Stimulated activated CD8-positive, alpha-beta memory T cell treated with anti-CD3 and anti-CD28 coated beads, Interleukin-4, amount 100 ng/mL, for 1 hour (primary cell): ENCODE measurements around the gene AKR7A2.

Experiments
- DNase-seq, 2 donors: peaks; one replicate each; pipeline ENCODE4 v3.0.0-alpha.2; 2020; ENCODE audit warnings: low read depth in 2 of 2, low spot score in 1 of 2

Gene AKR7A2

DNA sequence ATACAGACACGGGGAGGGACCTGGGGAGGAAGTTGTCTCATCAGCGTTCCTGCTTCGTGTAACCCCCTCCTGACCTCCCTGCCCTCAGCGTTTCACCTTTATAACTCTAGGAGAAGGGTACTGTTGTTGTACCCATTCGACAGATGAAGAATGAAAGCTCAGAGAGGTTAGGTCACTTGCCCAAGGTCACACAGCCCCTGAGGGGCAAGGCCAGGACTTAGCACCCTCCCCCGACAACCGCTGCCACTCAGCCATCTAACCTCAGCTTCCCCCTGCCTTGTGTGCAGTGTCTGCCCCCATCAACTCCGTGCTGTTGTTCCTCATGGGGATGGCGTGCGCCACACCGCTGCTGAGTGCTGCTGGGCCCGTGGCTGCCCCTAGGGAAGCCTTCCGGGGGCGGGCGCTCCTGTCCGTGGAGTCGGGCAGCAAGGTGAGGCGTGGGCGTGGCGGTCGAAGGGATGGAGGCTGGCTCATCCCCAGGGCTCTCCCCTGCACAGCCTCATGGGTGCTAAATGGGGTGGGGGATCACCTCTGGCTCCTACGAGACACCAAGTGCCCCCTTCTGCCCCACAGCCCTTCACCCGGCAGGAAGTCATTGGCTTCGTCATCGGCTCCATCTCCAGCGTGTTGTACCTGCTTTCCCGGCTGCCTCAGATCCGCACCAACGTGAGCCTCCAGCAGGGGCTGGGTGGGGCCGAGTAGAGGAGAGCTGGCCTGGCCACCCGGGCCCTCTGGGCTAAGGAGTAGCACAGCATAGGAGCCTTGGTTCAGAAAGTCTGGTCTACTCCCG lies 14.2 kb upstream of the AKR7A2 start:
- DNase-seq = no peak

DNA sequence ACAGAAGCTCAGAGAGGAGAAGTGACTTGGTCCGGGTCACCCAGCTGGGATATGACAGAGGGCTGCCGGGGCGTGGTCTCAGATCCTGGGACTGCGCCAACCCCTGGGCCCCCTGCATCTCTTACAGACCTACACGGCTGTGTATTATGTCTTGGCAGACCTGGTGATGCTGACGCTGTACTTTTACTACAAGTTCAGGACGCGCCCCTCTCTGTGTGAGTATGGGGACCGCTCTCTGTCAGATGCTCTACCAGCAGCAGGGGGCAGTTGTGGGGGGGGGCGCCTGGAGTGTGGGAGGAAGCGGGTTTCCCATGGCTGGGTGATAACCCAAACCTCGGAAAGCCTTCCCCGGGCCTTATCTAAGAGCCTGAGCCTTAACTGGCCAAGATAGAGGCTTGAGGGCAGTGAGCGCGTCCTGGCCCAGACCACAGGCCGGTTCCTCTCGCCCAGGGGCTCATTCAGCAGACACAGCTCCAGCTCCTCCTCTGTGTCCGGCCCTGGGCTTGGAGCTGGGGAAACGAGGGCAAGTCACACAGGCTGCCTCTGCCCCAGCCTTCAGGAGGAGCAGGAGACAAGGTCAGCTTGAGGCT lies 13.5 kb upstream of the AKR7A2 start:
- no peak for DNase-seq

DNA sequence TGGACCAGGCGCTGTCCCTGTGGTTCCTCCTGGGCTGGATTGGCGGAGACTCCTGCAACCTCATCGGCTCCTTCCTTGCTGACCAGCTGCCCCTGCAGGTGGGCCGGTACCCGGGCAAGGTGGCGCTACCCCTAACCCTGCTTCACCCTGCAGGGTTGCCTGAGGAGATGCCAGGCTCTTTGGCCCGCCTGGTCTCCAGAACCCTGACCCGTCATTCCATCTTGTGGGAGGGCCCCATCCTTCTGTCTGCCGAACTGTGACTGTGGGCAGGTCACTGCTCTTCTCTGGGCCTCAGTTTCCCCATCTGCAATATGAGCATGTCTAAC lies 12.7 kb upstream of the AKR7A2 start:
- no peak for DNase-seq

DNA sequence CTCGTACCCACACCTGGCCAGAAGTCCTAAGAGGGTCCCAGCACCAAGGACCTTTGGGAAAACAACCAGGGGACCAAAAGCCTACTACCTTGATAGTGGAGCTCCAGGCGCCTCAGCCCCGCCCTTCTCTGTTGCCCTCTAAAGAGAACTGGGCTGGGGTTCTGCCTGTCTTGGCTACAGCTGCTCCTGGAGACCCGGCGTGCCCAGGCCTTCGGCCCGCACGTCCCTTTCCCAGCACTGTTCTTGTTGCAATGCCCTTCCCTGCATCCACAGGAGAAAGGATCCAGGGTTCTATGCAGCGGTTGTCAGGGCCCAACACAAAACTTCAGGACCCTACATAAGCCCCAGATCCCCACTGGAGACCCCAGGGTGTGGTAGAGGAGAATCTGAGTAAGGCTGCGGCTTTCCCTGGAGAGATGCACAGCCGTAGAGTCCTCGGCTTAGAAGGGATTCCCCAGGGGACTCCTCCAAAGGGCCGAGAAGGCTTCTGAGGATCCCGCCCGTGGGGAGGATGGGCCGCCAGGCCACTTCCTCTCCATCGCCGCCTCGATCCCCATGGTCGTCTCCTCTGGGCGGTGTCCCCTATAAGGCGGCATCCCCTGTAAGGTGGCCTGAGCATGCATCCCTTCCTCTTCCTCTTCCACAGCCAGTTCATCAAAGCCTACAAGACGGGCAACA lies 12.2 kb upstream of the AKR7A2 start:
- DNase-seq = no peak

DNA sequence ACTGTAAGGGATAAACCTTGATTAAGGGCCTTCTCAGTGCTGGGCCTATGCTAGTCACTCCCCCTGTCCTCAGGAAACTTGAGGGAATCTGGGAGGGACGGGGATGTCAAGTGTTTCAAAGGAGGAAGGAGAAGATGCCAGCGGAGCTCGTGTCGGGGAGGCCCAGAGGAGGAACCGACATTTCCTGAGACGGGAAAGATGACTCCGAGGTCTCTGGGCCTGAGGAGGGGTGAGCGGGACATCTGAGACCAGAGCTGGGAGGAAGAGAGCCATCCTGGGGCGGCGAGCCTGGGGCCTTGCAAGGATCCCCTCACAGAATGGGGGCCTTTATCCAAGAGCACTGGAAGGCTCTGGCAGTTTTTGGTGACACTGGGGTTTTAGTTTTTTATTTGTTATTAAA lies 10.5 kb upstream of the AKR7A2 start:
- no peak for DNase-seq

DNA sequence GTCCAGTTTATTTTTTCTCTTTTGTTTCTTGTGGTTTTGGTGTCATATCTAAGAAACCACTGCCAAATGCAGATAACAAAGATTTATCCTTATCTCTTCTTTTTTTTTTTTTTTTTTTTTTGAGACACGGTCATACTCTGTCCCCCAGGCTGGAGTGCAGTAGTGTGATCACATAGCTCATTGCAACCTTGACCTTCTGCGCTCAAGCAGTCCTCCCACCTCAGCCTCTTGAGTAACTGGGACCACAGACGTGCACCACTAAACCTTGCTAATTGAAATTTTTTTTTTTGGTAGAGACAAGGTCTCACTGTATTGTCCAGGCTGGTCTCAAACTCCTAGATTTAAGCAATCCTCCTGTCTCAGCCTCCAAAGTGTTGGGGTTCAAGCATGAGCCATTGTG lies 9.1 kb upstream of the AKR7A2 start:
- DNase-seq = no peak

DNA sequence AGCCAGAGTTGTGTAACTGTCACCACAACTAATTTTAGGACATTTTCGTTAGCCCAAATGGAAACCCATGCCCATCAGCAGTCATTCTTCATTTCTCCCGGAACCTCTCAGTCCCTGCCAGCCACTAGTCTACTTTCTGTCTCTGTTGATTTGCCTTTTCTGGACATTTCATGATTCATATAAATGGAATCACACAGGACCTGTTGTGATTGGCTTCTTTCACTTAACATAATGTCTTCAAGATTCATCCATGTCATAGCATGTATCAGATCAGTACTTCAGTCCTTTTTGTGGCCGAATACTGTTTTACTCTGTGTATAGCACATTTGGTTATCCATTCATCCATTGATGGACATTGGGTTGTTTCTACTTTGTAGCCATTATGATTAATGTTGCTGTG lies 7.3 kb upstream of the AKR7A2 start:
- DNase-seq = no peak

DNA sequence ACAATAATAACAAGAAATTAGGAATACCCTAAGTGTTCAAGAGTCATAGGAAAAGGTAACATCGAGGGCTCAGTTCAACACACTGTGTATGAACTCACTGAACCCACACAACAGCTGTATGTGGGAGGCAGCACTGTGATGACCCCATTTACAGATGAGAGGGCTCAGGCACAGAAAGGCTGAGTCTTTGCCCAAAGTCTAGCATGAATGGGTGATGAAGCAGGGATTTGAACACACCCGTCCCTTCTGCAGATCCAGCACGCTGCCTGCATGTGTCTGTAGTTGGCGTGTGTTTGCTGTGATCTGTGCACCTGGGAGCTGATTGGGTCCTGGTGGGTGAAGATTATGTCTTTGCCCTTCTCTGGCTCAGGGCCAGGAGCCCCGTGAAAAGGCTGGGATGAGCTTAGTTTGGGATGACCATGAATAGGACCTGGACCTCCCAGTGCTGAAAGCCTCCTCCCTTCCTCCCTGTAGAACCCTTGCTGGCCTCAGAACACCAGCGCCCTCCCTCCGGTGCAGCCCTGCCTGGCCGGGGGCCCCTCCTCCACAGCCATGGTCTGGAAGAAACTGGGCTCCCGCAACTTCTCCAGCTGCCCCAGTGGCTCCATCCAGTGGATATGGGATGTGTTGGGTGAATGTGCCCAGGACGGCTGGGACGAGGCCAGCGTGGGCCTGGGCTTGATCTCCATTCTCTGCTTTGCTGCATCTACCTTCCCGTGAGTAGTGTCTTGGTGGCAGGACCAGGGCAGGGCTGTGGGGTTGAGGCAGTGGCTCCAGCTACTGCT lies 5.4 kb upstream of the AKR7A2 start:
- no peak for DNase-seq

DNA sequence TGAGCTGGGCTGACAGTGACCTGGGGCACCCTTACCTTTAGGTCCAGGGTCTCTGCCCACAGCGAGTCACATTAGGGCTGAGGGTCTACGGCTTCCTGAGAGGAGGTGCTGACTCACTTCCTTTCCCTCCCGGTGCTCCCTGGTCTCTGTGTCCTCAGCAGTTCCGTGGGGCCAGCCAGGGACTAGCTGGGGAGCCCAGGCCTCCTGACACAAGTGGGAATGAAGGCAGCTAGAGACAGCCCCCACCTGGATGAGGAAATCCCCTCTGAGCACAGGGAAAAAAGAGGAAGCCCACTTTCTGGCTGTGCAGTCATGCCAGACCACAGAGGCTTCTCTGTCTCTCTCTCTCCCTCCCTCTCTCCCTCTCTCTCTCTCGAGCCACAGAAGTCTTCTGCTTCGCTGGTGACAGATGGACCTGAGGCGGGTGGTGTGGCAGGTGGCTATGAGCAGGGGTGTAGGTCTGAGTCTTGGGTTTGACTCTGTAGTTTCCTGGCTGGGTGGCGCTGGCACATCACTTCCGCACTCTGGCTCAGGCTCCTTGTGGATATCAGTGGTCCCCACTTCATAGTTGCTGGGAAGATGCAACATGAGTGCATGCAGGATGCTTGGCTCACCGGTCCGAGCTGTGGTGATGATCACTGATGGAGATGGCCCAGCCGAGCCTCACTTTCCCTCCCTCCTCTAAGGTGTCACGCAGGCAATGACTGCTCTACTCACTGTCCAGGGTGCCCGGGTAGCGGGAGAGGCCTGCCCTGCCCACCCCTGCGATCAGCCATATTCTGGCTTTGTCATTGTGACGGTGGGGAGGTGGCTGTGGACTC lies 3.6 kb upstream of the AKR7A2 start:
- no peak for DNase-seq

DNA sequence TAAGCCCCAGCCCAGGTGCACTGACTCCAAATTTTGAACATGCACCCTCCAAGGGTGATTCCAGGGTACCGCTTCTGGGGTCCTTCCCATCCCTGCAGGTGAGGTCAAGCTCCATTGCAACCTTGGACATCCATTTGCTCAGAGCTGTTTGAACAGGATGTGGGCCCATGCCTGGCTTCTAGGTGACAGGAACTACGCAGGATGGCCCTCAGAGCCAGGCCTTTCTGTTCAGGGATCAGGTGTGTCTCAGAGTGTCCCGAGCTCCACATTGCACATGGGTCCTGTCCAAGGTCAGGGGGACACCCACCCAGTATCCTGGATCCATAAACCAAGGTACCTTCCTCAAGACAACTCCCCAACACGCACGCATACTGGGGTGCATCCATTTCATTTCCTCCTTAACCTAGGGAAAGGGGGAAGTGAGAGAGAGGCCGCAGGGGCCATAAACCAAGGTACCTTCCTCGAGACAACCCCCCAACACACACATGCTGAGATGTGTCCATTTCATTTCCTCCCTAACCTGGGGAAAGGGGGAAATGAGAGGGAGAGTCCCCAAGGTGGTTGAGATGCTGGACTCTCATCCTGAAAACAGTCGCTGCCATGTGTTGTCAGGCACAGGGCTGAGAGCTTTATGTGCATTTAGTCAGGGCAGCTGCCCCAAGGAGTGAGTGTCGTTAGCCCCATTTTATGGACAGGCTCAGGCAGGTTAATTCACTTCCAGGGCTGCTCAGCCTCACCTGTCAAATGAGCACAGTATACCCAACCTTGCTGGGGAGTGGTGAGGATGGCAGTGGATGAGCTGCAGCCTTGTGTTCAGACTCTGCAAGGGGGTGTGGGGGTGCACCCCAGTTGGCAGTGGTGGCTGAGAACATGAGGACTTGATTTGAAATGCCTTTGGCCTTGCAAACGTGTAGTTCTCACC lies 2.3 kb upstream of the AKR7A2 start:
- DNase-seq = no peak

DNA sequence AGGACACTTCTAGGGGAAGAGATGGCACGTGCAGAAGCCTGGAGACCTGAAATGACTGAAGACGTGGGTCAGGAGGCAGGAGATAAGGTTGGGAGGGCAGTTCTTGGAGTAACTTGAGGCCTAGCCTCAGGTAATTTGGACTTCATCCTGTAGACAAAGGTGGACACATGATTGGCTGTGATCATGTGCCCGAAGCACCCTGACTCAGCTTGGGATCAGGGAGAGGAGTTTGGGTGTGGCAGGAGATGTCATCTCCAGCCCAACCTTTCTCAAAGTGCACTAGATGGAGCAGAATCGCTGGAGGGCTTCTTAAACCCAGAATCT lies 1.7 kb upstream of the AKR7A2 start:
- DNase-seq = no peak

DNA sequence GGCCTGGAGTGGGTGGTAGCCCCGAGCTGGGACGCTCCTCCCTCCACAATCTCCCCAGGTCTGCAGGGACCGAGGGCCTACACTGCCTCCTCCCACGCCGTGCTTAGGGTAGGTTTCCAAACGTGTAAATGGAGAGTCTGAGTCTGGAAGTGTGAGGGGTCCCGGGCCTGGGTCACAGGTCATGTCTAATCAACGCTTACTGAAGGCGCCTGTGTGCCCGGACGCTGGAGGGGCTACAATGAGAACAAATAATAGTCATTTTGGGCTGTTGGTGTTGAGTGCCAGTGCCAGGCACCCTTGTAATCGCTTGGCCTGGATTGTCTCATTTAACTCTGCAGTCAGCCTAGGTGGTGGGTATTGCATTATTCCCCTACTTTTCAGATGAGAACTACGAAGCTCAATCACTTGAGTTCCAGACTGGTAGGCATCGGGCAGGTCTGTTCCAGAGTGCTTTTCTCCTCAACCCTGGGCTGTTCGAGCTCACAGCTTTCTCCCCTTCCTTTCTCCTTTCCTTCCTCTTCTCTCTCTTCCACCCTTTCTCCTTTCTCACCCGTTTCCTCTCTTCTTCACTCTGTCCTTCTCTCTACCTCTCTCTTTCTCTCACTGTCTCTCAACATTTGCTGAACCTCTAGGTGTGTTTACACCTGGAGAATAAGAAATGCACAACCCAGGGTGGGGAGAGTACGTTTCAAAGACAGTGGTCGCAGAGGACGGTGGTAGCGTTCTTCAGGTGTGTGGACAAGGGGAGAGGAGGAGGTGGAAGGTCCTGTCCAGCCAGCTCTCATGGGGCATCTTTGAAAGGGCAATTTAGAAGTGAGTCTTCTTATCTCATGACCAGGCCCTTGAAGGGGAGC lies 1.1 kb upstream of the AKR7A2 start:
- no peak for DNase-seq

DNA sequence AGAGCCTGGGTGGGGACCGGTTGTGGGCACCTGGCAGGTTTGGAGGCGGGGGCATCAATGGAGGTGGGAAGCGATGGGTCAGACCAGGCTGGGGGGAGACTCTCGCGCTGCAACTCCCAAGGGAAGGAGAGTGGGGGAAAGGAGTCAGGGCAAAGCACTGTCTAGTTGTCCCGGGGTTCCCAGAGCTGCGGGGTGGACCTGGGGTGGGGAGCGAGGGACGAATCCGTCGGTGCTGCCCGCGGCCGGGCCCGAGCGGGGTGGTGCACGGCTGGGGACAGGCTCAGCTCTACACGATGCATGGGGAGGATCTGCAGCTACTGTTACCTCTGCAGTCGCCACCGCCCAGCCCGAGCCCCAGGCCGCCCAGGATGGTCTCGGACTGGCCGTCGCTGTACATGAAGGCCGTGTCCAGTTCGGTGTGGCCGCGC lies 427 bp downstream of the AKR7A2 start:
- DNase-seq = no peak

DNA sequence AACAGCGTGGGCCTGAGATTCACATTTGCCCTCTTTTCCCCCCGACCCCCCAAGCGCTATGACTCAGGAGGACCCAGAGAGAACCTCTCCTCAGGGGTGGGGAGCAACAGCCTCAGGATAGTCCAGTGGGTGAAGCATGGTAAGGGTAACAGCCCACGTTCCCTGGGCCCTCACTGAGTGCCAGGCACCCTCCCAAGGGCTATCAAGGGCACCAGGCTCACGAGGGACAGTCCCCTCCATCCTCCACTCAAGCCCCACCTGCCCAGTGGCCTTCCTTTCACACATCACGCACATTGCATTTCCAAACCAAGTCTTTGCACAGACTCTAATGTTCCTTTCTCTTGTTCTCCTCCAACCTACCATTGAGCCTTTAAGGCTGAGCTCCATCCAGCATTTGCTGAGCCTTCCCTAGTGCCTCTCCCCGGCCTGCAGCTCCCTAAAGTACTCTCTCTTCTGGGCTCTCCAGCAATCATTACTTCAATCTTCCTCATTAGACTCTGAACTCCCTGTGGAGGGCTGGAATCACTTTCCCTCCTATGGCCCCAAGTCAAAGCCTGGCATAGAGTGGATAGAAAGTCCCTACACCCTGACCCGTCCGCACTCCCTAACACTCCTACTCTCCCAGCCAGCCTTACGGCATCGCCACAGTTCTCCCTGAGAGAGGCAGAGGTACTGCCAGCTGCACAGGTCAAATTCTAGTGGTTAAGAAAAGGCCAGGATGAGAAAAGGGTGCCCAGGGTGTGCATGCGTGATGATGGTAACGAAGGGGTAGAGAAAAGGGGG lies 1.0 kb downstream of the AKR7A2 start:
- no peak for DNase-seq

DNA sequence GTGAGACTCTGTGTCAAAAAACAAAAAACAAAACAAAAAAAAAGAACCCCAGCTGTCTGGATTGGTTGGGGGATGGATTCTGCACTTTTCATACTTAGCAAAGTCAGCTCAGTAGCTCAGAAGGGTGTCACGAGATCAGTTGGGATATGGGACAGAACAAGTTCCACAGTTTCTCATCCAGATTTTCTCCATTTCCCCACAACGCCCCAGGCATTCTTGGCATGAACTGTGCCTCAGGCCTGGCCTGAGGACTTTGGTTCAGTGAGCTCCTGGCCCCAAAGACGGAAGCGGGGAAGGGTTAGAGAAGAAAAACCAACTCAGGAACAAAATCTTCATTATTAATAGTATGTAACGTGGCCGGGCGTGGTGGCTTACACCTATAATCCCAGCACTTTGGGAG lies 1.9 kb downstream of the AKR7A2 start:
- no peak for DNase-seq

DNA sequence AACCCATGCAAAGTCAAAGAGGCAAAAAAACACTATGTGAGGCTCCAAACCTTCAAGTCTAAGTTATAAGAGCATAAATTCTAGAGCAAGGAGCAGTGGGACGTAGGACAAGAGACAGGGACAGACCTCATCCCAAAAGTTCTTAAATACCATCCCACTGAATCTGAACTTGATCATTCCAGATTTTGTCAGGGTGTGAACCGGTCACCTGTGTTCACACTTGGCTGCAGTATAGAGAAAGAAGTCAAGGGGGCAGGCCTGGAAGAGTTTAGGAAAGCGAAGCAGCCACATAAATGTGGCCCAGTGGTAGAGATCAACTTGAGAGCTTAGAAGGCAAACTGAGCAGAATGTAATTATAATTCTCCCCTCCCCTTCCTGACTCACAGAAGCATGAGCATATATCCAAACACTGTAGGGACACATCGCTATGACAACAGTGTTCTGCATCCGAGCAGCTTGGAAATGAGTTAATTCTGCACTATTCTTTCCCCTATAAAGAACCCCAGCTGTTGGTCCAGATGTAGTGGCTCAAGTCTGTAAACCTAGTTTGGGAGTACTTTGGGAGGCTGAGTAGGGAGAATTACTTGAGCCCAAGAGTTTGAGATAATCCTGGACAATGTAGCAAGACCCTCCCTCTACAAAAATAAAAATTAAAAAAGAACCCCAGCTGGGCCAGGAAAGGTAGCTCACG lies 2.7 kb downstream of the AKR7A2 start:
- no peak for DNase-seq

DNA sequence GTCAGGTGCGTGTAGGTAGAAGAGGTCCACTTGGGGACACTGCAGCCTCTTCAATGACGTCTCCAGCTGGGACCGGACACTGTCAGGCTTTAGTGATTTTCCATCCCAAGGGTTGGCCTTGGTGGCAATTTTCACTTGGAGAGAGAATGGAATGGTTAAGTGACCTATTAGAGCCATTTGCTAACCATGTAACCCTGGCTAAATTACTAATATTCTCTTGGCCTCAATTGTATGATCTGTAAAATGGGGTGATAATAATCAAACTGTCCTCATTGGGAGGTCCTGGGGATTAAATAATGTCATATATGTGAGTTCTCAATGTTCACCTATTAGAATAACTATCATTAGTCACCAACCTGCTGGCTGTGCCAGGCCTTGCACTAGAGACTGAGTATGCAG lies 3.4 kb downstream of the AKR7A2 start:
- DNase-seq = no peak
